Erythroblast (primary cell): ENCODE data around the gene PCBD1.

Experiments used
- DNase-seq, 2 experiments: peaks; one replicate each; lab custom pipeline; 2025; lab: John Stamatoyannopoulos, UW
- GATA1 ChIP-seq: IDR thresholded peaks from 2 replicates; pipeline ENCODE4 v1.6.1; 2011; ENCODE audit warnings: low read depth, mild to moderate bottlenecking, control low read depth, low read length, moderate library complexity
- POLR2A ChIP-seq: IDR thresholded peaks from 2 replicates; pipeline ENCODE4 v1.6.1; 2011; ENCODE audit warnings: mild to moderate bottlenecking, low read length

The PCBD1 gene

DNA sequence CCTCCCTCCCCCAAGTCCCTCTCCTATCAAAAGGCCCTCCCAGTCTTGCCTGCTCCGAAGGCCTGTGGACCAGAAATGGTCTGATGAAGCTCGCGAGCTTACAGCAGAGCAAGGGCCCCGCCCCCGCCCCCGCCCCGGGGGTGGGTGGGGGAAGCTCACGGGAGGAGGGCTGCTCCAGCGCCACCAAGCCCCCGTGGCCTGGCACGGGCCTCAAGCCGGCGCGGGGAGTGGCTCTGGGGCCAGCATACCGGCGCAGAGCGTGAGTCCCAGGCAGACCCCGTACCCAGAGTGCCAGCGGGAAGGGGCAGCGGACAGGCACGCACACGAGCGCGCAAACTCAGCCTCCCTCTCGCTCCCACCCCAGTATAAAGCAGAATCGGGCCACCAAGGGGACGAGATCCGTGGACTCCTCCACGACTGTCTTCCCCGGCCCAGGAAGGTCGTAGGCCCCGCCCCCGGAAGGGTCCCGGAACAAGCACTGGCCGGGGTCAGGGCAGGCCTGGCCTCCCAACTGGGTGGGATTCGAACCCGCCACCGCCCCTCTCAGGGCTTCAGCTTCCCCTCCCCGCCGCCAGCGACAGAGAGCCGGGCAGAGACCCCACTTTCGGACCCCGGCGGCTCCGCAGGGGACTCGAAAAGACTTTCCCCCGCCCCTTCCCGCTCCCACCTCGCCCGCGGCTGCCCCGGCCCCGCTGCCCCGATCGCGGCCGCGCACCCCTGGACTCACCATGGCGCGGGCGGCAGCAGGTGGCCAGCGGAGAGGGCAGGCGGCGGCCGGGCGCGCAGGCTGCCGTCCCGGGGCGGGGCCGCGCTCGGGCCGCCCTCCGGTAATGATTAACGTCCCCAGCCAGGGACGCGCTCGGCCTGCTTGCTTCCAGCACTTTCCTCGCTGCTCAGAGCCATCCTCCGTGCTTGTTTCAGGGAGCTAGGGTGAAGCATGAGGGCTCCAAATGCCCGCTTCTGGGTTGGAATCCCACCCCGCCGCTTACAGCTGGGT lies at the start of gene PCBD1:
Gene PCBD1 (minus strand): TSS at position 762 of the 997 bp plus-strand sequence. CDS start 32 bp downstream, at position 730.
- peak; percentile 55 for DNase-seq
- peak; percentile 34 for TF ChIP-seq POLR2A
- TF ChIP-seq GATA1 = no peak

DNA sequence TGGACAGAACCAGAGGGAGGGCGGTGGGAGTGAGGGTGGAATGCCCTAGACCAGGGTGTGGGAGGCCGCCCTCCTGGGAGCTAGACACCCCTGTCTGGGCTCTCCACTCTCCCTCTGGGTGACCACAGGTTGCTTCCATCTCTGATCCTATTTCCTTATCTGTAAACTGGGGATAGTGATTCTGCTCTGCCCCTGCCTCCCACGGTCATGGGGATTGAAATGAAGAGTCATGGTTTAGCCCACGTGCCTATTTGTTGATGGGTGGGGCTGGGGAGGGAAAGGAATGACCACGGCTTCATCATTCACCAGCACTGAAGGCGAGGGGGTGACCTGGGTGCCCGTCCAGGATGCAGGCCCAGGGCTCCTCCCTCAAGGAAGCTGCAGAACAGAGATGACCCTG lies 49.3 kb upstream of the PCBD1 start:
- no peak for DNase-seq
- TF ChIP-seq POLR2A (no peak), GATA1 (no peak)

DNA sequence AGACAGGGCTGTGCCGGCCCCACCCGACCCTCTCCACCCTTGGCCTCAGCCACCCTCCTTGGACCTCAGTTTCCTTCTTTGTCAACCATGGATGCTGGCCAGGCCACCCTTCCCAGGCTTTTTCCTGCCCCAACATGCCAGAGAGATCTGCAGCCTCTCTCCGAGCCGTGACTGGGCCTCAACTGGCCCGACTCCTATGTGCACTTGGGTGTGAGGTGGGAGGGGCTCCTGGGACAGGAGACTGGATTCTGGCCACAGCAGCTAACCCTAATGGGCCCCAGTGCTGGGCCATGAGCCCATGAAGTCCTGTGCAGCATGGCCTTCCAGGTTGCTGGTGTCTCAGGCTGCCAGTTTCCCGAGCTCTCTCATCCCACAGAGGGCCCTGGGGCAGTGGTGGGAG lies 47.7 kb upstream of the PCBD1 start:
- TF ChIP-seq GATA1 (no peak), POLR2A (no peak)
- DNase-seq = no peak

DNA sequence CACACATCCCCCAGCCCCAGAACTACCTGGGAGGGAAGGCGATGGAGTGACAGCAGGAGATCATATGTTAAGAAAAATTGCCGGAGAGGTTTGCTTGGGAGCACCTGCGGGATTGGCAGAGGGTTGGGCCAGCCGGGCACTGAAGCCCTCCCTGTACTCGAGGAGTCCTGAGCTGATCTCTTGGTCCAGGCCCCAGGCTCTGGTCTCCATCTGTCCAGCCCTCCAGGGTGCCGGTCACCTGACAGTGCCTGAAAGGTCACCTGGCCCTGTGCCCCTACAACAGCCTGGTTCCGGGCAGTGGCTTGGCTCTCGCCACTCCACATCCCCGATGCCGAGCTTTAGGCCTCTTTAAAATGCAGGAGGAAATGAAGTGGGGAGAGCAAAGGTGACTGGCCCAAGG lies 47.3 kb upstream of the PCBD1 start:
- TF ChIP-seq GATA1 = no peak
- no peak for TF ChIP-seq POLR2A
- no peak for DNase-seq

- no peak for DNase-seq
- no peak for TF ChIP-seq GATA1
- no peak for TF ChIP-seq POLR2A
Observed at GRCh38 chr10:70935125-70935625, 46.8 kb upstream of the PCBD1 start.

DNA sequence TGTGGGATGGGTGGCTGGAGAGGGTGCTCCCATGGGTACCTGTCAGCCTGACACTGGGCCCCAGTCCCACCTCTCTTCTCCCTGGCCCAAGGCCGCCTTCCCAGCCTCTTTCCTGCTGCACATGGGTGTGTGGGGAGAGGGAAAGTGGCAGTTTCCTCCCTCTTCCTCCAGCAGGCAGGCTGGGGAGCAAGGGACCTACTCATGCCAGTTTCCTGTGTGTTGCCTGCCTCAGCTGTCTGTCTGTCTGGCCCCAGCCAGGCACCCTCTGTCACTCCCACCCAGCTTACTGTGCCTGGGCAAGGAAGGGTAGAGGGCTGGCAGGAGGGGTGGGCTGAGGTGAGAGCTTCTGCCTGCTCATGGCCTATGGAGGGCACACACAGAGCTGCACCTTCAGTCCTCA lies 46.3 kb upstream of the PCBD1 start:
- TF ChIP-seq GATA1 (no peak), POLR2A (no peak)
- no peak for DNase-seq

DNA sequence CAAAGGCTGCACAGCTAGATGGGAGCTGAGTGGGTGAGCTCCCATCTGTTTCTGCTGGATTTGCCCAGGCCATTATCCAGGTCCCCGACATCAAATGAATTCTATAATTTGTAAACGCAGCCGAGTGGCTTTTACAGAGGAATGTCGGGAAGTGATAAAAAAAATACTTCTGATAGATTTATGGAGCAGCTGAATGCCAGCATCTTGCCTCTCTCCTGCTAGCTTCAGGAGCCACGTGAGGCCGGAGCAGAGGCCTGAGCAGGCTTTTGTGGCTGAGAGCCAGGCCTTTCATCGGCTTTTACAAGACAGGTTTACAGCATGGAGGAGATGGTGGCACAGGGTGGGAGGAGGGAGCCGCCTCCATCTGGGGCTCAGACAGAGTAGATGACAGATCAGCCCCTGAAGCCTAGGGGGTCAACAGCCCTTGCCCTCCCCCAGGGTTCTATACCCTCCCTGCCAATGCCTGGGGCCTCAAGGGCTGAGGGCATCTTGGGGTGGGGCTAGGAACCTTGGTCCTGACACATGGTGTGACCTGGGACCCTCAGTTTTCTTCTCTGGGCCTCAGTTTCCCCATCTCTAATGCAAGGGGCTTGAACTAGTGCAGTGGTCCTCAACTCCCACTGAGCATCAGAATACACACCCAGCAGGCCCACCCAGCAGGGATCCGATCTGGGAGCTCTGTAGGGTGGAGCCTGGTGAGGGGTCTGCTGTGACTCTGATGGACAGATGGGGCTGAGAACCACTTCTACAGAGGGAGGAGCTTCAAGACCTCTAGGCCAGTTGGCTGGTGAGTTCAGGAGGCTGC lies 44.2 kb upstream of the PCBD1 start:
- DNase-seq = no peak
- TF ChIP-seq GATA1 (no peak), POLR2A (no peak)

DNA sequence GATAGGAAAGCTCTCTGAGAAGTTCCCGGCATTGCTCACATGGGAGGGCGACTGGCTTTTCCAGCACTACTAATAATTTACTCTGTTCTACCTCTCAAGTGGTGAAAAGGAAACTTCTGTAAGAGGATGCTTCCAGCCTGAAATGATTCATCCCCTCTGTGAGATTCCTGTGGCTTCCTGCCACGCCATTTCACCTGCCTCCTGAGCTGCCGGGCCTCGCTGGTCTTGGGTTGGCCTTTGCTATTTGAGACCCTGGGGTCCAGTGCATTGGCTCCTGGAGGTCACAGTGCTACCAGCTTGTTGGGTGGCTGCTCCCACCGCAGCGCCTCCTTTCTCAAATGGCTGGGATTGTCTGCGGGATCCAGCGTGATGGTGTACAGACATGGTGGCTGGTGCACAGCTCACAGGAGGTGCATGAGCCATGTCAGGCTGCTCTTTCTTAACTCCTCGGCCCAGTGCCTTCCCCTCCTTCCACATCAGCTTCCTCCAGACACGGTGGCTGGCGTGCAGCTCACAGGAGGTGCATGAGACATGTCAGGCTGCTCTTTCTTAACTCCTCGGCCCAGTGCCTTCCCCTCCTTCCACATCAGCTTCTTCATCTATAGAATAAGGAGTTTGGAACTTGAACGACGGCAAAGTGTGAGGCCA lies 42.9 kb upstream of the PCBD1 start:
- DNase-seq = no peak
- no peak for TF ChIP-seq POLR2A
- no peak for TF ChIP-seq GATA1

- no peak for TF ChIP-seq POLR2A
- TF ChIP-seq GATA1 = no peak
- no peak for DNase-seq
Observed at GRCh38 chr10:70930263-70931000, 42.1 kb upstream of the PCBD1 start.

GRCh38 chr10:70928140-70928539 lies 39.8 kb upstream of the PCBD1 start:
- no peak for DNase-seq
- TF ChIP-seq POLR2A = no peak
- TF ChIP-seq GATA1 = no peak

DNA sequence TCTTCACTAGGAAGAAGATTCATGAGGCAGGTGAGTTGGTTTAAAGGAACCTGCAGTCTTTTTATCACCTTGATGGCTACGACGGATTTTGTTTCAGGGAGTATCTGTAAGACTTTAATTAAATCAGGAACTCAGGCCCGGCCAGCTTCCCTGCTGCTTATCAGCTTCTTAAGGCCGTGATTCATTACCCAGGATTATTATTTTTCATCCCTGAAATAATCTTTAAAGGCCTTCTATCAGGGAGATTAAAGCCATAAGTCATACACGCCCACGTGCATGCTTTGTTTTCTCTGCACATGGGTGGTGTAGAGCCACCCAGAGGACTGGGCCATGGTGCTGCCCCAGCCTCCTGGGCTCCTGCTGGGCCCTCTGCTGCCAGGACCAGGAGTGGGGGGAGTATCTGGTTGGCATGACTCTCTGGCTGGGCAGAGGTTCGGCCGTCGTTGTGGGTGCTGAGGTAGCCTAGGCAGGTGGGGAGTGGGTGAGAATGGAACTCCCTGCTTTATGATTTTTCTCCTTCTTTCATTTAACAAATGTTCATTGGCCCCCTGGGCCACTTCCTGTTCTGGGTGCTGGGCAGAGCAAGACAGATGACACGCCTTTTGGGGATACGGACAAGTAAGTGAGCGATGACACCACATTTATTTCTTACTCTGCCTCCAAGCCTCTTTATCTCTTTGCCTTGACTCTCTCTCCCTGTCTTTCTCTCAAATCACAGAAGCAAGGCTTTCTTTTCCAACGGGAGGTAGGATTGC lies 39.0 kb upstream of the PCBD1 start:
- no peak for DNase-seq
- TF ChIP-seq GATA1 (no peak), POLR2A (no peak)
